Kidney epithelial cell (primary cell): ENCODE measurements around the gene MACROD2. TPM values are rescaled to one million over a fixed set of nuclear protein-coding genes. Genes with fewer than 3 reads are reported as not detected.

Source experiments
- DNase-seq: peaks from one replicate; pipeline ENCODE4 v3.0.0-alpha.2; 2010; ENCODE audit warnings: low read depth
- H3K27me3 ChIP-seq: 2 replicates; pipeline ENCODE4 v1.6.0; 2011; ENCODE audit warnings: low read length; ENCODE audit not compliant: control insufficient read depth, insufficient read depth
- H3K36me3 ChIP-seq: 2 replicates; pipeline ENCODE4 v1.5.1; 2011; ENCODE audit warnings: low read length; ENCODE audit not compliant: control insufficient read depth, insufficient read depth
- H3K4me3 ChIP-seq: 2 replicates; pipeline ENCODE4 v1.5.1; 2011; ENCODE audit warnings: low read depth, mild to moderate bottlenecking, control low read depth, low read length
- total RNA-seq: library from RNA; depleted of rRNA; stranded (reverse); fragments of >200 nt; gene quantifications from 2 replicates; pipeline ENCODE4 v1.2.3, GENCODE V29; 2015
- TF ChIP-seq, protein P1 (sequence below): IDR thresholded peaks from 2 replicates; pipeline ENCODE4 v1.5.1; 2011; ENCODE audit warnings: mild to moderate bottlenecking, moderate library complexity, low read length, control low read depth, inconsistent platforms; ENCODE audit not compliant: insufficient read depth, poor library complexity, severe bottlenecking

MACROD2 gene
- total RNA-seq, 1 donor from 2014 or later: 0.79 TPM

DNA sequence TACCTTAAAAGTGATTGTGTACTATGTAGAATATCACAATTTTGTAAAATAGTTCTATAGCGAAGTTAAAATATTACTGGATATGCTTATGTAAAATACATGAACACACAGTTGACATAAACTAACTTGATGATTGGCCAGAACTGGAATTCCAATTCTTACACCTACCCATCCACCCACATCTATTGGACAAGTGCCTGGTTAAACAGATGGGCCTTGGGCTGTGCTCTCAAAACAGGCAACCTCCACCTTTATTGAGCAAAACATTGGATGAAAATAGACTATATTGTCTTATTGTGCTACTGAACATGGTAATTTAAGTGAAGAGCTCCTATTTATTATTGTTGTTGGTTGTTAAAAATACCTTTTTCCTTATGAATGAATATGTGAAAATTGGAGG, 496.1 kb downstream of the MACROD2 start:
- Histone ChIP-seq H3K36me3 (no peaks in the 10 kb centered on the region), H3K4me3 (no peak overlapping the region), H3K27me3 (no peaks in the 10 kb centered on the region)
- TF ChIP-seq, protein P1, sequence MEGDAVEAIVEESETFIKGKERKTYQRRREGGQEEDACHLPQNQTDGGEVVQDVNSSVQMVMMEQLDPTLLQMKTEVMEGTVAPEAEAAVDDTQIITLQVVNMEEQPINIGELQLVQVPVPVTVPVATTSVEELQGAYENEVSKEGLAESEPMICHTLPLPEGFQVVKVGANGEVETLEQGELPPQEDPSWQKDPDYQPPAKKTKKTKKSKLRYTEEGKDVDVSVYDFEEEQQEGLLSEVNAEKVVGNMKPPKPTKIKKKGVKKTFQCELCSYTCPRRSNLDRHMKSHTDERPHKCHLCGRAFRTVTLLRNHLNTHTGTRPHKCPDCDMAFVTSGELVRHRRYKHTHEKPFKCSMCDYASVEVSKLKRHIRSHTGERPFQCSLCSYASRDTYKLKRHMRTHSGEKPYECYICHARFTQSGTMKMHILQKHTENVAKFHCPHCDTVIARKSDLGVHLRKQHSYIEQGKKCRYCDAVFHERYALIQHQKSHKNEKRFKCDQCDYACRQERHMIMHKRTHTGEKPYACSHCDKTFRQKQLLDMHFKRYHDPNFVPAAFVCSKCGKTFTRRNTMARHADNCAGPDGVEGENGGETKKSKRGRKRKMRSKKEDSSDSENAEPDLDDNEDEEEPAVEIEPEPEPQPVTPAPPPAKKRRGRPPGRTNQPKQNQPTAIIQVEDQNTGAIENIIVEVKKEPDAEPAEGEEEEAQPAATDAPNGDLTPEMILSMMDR: no peak
- DNase-seq: no peak

DNA sequence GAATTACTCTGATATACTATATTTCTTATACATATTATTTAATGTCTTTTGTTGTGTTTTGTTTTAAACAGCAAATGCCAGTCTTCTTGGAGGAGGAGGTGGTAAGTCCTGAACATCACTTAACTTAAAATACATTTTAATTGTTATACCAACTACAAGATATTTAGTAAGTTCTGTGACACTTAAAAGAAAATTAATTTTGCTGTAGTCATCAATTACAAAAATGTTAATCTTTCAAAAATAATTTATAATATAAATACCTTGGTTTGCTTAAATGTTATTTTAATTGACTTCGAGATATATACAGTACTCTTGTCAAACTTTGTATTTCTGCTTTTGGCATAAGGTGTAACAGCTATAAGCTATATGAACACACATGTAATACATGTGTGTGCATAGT, 498.1 kb downstream of the MACROD2 start:
- no peaks in the 10 kb centered on the region for H3K36me3 ChIP-seq
- TF ChIP-seq, protein P1: no peak
- DNase-seq: no peak
- no peak overlapping the region for H3K4me3 ChIP-seq
- no peaks in the 10 kb centered on the region for H3K27me3 ChIP-seq

DNA sequence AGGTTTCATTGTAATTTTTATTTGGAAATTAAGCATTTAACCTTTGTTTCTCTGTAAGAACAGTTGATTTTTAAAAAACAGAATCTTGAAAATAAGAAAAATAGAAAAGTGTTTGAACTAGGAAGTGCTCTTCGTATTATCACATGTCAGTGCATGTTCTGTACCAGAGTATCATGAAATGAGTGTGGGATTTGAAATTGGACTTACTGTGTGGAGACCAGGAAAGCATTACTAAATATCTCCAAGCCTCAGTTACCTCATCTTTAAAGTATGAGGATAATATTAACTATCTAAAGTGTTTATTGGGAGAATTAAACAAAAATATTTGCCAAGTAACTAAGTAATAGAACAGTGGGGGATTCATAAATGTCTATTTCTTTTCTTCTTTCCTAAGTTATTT, 499.0 kb downstream of the MACROD2 start:
- no peak for DNase-seq
- Histone ChIP-seq H3K27me3 (no peaks in the 10 kb centered on the region), H3K4me3 (no peak overlapping the region), H3K36me3 (no peaks in the 10 kb centered on the region)
- TF ChIP-seq, protein P1: no peak

DNA sequence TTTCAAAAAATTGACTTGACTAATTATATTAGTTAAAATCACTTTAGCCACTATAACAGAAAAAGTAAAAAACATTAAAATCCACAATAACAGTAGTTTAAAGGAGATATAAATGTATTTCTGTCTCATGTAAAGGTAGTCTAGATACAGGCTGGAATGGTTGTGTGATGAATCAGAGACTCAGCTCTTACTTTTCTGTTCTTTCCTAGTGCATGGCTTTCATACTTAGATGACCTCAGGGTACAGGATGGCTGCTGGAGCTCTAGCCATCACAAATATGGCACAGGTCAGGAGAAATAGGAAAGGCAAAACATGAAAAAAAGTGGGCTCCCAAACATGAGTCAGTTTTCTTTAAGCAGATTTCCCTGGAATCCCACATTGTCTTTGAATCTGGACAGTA, 499.8 kb downstream of the MACROD2 start:
- TF ChIP-seq, protein P1: no peak
- Histone ChIP-seq H3K36me3 (no peaks in the 10 kb centered on the region), H3K4me3 (no peak overlapping the region), H3K27me3 (no peaks in the 10 kb centered on the region)
- no peak for DNase-seq

DNA sequence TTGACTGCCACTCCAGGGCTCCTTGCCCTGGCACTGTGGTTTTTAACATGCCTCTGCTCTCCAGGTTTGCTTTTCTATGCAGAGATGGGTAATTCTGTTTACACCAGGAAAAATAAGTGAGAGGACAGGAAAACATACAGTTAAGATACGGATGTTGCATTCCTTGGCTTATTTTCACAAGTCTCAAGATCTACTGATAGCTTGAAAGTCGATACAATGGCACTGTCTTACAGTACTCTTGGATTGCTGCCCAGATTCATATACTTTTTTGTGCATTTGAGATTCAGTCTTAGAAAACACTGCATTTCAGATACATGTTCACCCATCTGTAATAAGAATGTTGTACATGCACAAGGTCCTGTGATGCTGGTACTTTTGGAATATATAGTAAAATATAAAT, 501.7 kb downstream of the MACROD2 start:
- Histone ChIP-seq H3K36me3 (no peaks in the 10 kb centered on the region), H3K4me3 (no peak overlapping the region), H3K27me3 (no peaks in the 10 kb centered on the region)
- DNase-seq: no peak
- TF ChIP-seq, protein P1: no peak

DNA sequence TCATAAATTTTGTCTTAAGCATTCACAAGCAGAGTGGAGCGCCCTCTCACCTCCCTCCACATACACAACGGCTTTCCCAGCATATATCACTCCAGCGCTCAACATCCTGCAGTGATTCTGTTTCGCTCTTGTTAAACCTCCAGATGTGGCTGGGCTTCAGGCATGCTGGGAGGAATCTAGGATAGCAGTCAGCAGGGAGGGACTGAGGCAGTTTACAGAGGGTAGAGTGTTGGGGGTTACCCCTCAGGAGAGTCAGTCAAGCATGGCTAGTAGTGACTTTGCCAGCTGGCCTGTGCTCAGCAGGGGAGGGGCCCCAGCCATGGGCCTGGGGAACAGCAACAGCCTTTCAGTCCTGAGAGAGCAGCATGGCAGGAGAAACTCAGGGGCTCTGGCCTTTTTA, 503.5 kb downstream of the MACROD2 start:
- Histone ChIP-seq H3K36me3 (no peaks in the 10 kb centered on the region), H3K27me3 (no peaks in the 10 kb centered on the region), H3K4me3 (no peak overlapping the region)
- DNase-seq: peak; percentile 28
- TF ChIP-seq, protein P1: no peak
